BLaER1 treated with 17β-estradiol and CSF1 and Interleukin-3, amounts not matched to agents 10 nM and 100 nM (cell line): ENCODE measurements around the gene NACC2.
A peak's percentile ranks its signal among the peaks of the same experiment; 100 is the strongest.

Experiments used
- H3K27ac ChIP-seq, 11 experiments: shearing (Covaris generic); formaldehyde crosslinking; 2 replicates each; pipeline ENCODE4 v1.8.1; 2022
- H3K27me3 ChIP-seq, 11 experiments: shearing (Covaris generic); formaldehyde crosslinking; 2 replicates each; pipeline ENCODE4 v1.8.1; 2022
- H3K36me3 ChIP-seq, 11 experiments: shearing (Covaris generic); formaldehyde crosslinking; 2 replicates each; pipeline ENCODE4 v1.8.1; 2022
- H3K4me1 ChIP-seq, 10 experiments: shearing (Covaris generic); formaldehyde crosslinking; 2 replicates each; pipeline ENCODE4 v1.8.1; 2022
- H3K4me2 ChIP-seq, 11 experiments: shearing (Covaris generic); formaldehyde crosslinking; 2 replicates each; pipeline ENCODE4 v1.8.1; 2022
- H3K4me3 ChIP-seq, 10 experiments: shearing (Covaris generic); formaldehyde crosslinking; 2 replicates each; pipeline ENCODE4 v1.8.1; 2022
- H3K9ac ChIP-seq, 11 experiments: shearing (Covaris generic); formaldehyde crosslinking; 2 replicates each; pipeline ENCODE4 v1.8.1; 2022
- H3K9me3 ChIP-seq, 11 experiments: shearing (Covaris generic); formaldehyde crosslinking; replicated peaks in 1 of 11; 2 replicates each; pipeline ENCODE4 v1.8.1; 2022
- H4K20me1 ChIP-seq, 11 experiments: shearing (Covaris generic); formaldehyde crosslinking; 2 replicates each; pipeline ENCODE4 v1.8.1; 2022
- Cebpa-rat ChIP-seq, 11 experiments: shearing (Covaris generic); IDR thresholded peaks; 2 replicates each; pipeline ENCODE4 v1.8.1; 2022

Gene NACC2

GRCh38 chr9:136095070-136096058 lies at the start of gene NACC2:
Gene NACC2 (minus strand): TSS chr9:136095289. CDS start chr9:136050521, 44,768 bp downstream.
- H3K27me3 ChIP-seq = peaks cover 36 to 84% (median 75%) of the 10 kb centered on the region in 11 experiments
- H3K9ac ChIP-seq = peak within 1 kb of the TSS in 10 of 11 experiments; percentile 33 to 89 (median 53); a peak in 19 of 22 replicates
- peak within 1 kb of the TSS; percentile 48 to 86 (median 61) for H3K4me3 ChIP-seq
- H3K27ac ChIP-seq = peak within 1 kb of the TSS in 6 of 11 experiments; percentile 7 to 76 (median 63); a peak in 9 of 22 replicates
- H3K9me3 ChIP-seq = no peaks in the 10 kb centered on the region
- no peak for TF ChIP-seq Cebpa-rat (IDR thresholded peaks at IDR 0.05)
- peak within 1 kb of the TSS; percentile 74 to 98 (median 82) for H3K4me2 ChIP-seq
- peaks cover 0 to 35% (median 0%) of the 10 kb centered on the region in 11 experiments; a peak in 8 of 22 replicates for H4K20me1 ChIP-seq
- peaks cover 26 to 66% (median 42%) of the 10 kb centered on the region in 10 experiments for H3K4me1 ChIP-seq
- no peaks in the 10 kb centered on the region; a peak in 1 of 22 replicates for H3K36me3 ChIP-seq

- peaks cover 0 to 26% (median 0%) of the 10 kb centered on the region in 11 experiments; a peak in 2 of 22 replicates for H4K20me1 ChIP-seq
- H3K4me3 ChIP-seq = no peak overlapping the region
Measured at GRCh38 chr9:136144450-136144849, 49.4 kb upstream of the NACC2 start.

GRCh38 chr9:136143215-136144001 lies 48.3 kb upstream of the NACC2 start:
- TF ChIP-seq Cebpa-rat (IDR thresholded peaks at IDR 0.05) = no peak
- Histone ChIP-seq H4K20me1 (peaks cover 0 to 26% (median 0%) of the 10 kb centered on the region in 11 experiments; a peak in 2 of 22 replicates), H3K27ac (no peak overlapping the region), H3K4me2 (peak overlapping the region in 9 of 11 experiments; percentile 31 to 78 (median 64); a peak in 19 of 22 replicates), H3K27me3 (no peaks in the 10 kb centered on the region), H3K4me1 (peaks cover 0 to 60% (median 44%) of the 10 kb centered on the region in 10 experiments; a peak in 16 of 20 replicates), H3K9me3 (no peaks in the 10 kb centered on the region), H3K9ac (peak overlapping the region in 4 of 11 experiments; percentile 2 to 41 (median 24); a peak in 3 of 22 replicates), H3K36me3 (no peaks in the 10 kb centered on the region), H3K4me3 (no peak overlapping the region)

More at GRCh38 chr9:136144450-136144849, 49.4 kb upstream of the NACC2 start:
- Histone ChIP-seq H3K27me3 (no peaks in the 10 kb centered on the region), H3K4me1 (peaks cover 0 to 53% (median 39%) of the 10 kb centered on the region in 10 experiments; a peak in 16 of 20 replicates), H3K9me3 (no peaks in the 10 kb centered on the region), H3K4me2 (no peak overlapping the region), H3K36me3 (no peaks in the 10 kb centered on the region), H3K27ac (no peak overlapping the region), H3K9ac (no peak overlapping the region)
- no peak for TF ChIP-seq Cebpa-rat (IDR thresholded peaks at IDR 0.05)

GRCh38 chr9:136142859-136143214 lies 47.7 kb upstream of the NACC2 start:
- Histone ChIP-seq H3K4me1 (peaks cover 0 to 61% (median 45%) of the 10 kb centered on the region in 10 experiments; a peak in 16 of 20 replicates), H3K4me2 (peak overlapping the region in 9 of 11 experiments; percentile 31 to 78 (median 64); a peak in 19 of 22 replicates), H3K27me3 (no peaks in the 10 kb centered on the region), H3K9ac (peak overlapping the region in 4 of 11 experiments; percentile 2 to 41 (median 24); a peak in 3 of 22 replicates), H4K20me1 (peaks cover 0 to 26% (median 0%) of the 10 kb centered on the region in 11 experiments; a peak in 3 of 22 replicates), H3K27ac (no peak overlapping the region), H3K4me3 (no peak overlapping the region), H3K9me3 (no peaks in the 10 kb centered on the region), H3K36me3 (no peaks in the 10 kb centered on the region)
- TF ChIP-seq Cebpa-rat (IDR thresholded peaks at IDR 0.05) = no peak

- Histone ChIP-seq H3K9ac (peak overlapping the region in 4 of 11 experiments; percentile 2 to 41 (median 24); a peak in 2 of 22 replicates), H3K4me2 (peak overlapping the region in 9 of 11 experiments; percentile 31 to 78 (median 64); a peak in 17 of 22 replicates), H3K36me3 (no peaks in the 10 kb centered on the region), H4K20me1 (peaks cover 0 to 29% (median 0%) of the 10 kb centered on the region in 11 experiments; a peak in 5 of 22 replicates), H3K4me1 (peaks cover 0 to 65% (median 48%) of the 10 kb centered on the region in 10 experiments; a peak in 16 of 20 replicates), H3K27ac (no peak overlapping the region), H3K27me3 (no peaks in the 10 kb centered on the region), H3K4me3 (no peak overlapping the region), H3K9me3 (no peaks in the 10 kb centered on the region)
- TF ChIP-seq Cebpa-rat (IDR thresholded peaks at IDR 0.05) = no peak
Measured at GRCh38 chr9:136142414-136142796, 47.3 kb upstream of the NACC2 start.

- Histone ChIP-seq H3K4me2 (peak overlapping the region in 8 of 11 experiments; percentile 60 to 78 (median 65); a peak in 15 of 22 replicates), H3K27ac (no peak overlapping the region), H3K36me3 (no peaks in the 10 kb centered on the region), H3K9me3 (no peaks in the 10 kb centered on the region), H3K4me1 (peaks cover 0 to 67% (median 48%) of the 10 kb centered on the region in 10 experiments; a peak in 16 of 20 replicates), H3K9ac (peak overlapping the region in 1 of 11 experiments; percentile 22; a peak in 1 of 22 replicates), H3K4me3 (no peak overlapping the region), H4K20me1 (peaks cover 0 to 34% (median 0%) of the 10 kb centered on the region in 11 experiments; a peak in 6 of 22 replicates), H3K27me3 (no peaks in the 10 kb centered on the region)
- no peak for TF ChIP-seq Cebpa-rat (IDR thresholded peaks at IDR 0.05)
Measured at GRCh38 chr9:136141682-136142413, 46.8 kb upstream of the NACC2 start.

- Histone ChIP-seq H4K20me1 (peaks cover 0 to 41% (median 0%) of the 10 kb centered on the region in 11 experiments; a peak in 6 of 22 replicates), H3K27ac (no peak overlapping the region), H3K36me3 (no peaks in the 10 kb centered on the region), H3K4me3 (no peak overlapping the region), H3K9me3 (no peaks in the 10 kb centered on the region), H3K4me2 (peak overlapping the region in 9 of 11 experiments; percentile 33 to 78 (median 64); a peak in 17 of 22 replicates), H3K27me3 (peaks cover 0 to 5% (median 0%) of the 10 kb centered on the region in 11 experiments; a peak in 4 of 22 replicates), H3K4me1 (peaks cover 0 to 67% (median 48%) of the 10 kb centered on the region in 10 experiments; a peak in 16 of 20 replicates), H3K9ac (no peak overlapping the region; a peak in 1 of 22 replicates)
- no peak for TF ChIP-seq Cebpa-rat (IDR thresholded peaks at IDR 0.05)
Measured at GRCh38 chr9:136140966-136141365, 45.9 kb upstream of the NACC2 start.
